C1 segment of cervical spinal cord (tissue), 14 donors: ENCODE measurements around the gene TSPAN18.

Experiments
- DNase-seq, 14 donors: peaks; one replicate each; lab custom pipeline; 2025; lab: John Stamatoyannopoulos, UW

Gene TSPAN18

GRCh38 chr11:44797051-44797450 is 70.3 kb downstream of the TSPAN18 start:
- no peak for DNase-seq

- no peak for DNase-seq
Observed at GRCh38 chr11:44797886-44798606, 71.3 kb downstream of the TSPAN18 start.

DNA sequence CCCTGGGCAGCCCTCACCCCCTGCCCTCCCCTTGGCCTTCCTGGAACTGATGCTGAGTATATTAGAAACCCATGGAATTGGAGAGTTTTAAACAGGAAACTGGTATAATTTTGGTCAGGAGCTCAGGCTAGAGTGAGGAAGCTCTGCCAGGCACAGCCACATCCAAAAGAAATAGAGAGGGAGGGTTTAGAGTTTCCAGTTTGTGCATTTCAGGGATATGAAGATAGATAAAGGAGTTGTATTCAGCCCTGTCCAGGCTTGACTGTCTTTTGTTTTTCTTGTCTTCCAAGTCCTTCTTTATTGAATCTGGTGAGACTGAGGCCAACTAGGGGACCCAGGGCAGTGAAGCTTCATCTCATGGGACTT is 71.8 kb downstream of the TSPAN18 start:
- no peak for DNase-seq

DNA sequence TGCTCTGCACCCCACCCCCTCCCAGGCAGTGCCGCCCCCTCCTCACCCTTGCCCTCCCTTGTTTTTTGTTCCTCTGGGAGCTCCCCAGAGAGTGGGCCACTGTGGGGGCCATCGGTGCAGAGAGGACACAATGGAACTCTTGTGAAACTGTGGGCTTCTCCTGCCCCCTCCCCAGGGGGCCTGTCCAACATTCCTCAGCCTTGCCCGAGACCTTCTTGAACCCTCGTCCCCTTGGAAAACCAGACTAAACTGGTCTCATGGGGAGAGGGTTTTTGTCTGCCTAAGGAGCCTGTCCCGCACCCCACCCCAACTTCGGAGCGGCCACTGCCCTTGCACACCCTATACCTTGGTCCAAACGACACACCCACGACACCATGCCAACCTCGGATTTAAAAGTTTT is 72.2 kb downstream of the TSPAN18 start:
- DNase-seq = no peak

DNA sequence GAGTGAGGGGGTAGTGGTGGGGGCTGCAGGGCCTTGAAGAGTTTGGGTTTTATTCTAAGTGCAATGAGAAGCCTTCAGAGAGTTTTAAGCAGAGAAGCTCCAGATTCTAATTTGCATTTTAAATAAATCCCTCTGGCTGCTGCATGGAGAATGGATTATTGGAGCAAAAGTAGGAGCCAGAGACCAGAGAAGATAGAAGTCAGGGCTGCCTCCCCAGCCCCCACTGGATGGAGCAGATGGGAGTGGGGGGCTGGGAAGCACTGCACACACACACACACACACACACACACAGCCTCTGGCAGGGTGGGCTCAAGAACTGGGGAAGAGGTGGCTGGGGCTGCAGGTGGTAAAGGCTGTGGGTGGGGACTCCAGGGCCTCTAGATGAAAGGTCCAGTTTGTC is 75.6 kb downstream of the TSPAN18 start:
- no peak for DNase-seq

DNA sequence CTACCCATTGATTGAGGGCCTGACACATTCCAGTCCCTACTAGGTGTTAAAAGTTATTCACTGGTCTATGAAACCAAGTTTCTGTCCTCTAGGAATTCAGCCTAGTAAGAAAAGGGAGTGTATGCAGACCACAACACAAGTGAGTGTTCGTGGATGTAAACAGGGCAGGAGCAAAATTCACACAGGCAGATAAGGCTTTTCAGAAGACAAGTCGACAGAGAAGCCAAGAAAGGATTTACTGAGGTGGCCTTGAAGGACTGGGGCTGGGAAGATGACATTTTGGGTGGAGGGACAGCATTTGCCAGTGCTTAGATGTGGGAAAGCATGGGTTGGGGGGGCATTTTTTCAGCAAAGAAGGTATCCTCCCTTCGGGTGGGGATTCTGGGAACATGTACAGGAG is 76.2 kb downstream of the TSPAN18 start:
- no peak for DNase-seq

GRCh38 chr11:44804449-44805437 is 78.0 kb downstream of the TSPAN18 start:
- no peak for DNase-seq

DNA sequence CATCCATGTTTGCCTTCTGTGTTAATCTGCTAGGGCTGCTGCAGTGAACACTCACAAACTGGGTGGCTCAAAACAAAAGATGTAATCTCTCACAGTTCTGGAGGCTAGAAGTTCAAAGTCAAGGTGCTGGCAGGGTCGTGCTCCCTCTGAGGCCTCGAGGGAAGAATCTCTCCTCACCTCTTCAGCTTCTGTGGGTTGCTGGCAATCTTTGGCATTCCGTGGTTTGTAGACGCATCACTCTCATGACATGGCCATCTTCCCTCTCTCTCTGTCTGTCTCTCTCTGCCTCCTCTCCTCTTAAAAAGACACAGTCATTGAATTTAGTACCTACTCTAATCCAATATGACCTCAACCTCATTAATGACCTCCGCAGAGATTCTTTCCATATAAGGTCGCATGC is 78.8 kb downstream of the TSPAN18 start:
- DNase-seq = no peak

DNA sequence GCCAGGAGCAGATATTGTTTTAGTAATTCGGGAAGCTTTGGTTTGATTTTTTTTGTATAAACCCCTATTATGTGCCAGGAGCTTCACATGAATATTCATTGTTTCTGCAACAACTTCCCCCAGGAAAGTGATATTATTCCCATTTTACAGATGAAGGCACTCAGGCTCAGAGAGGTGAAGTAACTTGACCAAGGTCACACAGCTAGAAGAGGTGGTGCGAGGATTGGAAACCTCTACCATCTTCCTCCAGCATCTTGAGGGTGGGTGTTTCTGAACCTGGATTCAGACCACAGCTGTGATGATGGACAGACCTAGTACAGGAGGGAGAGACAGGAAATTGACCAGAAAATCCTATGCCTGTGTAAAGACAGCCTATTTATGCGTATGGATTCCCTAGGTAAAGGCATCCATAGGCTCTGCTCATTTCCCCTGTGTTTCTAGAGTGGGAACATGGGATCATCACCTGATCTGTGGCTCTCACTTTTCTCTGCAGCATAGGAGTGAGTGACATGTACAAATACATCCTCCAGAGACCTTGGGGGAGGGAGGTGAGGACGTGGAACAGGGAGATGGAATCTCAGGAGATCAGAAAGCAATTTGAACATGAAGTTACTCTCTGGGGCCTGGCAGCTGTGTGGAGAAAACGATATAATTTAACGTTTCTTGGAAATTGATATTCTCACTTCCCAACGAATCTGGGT is 81.4 kb downstream of the TSPAN18 start:
- no peak for DNase-seq

DNA sequence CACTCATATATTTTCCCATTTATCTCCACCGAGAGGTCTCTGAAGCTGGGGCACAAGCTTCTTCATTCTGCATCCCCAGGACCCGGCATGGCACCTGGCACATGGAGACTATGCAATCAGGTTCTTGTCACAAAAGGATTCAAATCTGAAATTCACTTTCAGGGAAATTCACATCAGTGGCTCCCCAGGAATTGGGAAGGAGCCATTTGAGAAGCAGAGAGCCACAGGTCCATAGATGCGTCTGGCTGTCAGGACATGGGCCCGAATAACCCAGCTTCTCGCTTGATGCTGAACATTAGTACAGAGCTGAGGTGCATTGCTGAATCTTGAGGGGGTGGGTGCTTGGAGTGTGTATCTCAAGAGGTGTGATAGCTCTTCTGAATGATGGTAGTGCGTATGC is 82.5 kb downstream of the TSPAN18 start:
- DNase-seq = peak in 1 of 14 donors; percentile 45

GRCh38 chr11:44811841-44812448 is 85.2 kb downstream of the TSPAN18 start:
- peak in 1 of 14 donors; percentile 55 for DNase-seq

- peak in 1 of 14 donors; percentile 83 for DNase-seq
Observed at GRCh38 chr11:44812971-44813370, 86.2 kb downstream of the TSPAN18 start.

GRCh38 chr11:44813401-44813800 is 86.6 kb downstream of the TSPAN18 start:
- DNase-seq = peak in 1 of 14 donors; percentile 83

DNA sequence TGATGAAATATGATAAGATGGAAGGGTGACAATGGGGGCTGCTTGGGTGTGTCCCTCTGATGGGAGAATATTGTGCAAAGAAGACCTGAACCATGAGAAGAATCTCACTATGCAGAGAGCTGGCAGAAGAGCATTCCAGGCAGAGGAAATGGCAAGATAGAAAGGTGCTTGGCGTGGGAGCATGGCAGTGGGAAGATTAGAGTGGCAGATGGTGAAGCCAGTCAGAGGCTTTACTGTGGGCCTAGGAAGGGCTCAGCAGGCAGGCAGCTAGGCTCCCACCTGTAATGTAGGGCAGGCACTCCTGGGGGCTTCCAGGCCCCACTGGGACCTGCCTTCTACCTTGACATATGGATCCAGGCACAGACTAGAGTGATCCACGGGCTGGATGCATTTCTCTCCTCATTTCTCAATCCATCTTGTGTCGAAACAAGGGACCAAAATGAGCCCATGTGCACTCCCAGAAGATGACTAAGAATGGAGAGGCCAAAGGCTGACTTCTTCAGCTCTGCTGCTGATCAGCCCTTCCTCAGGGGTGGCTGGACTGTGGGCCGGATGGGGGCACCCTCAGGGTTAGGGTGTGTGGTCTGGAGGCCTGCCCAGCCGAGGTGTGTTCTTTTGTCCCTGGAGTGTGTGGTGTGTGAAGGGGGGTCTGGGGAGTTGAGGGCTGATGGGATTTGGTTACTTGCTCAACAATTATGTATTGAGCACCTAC is 88.3 kb downstream of the TSPAN18 start:
- peak in 1 of 14 donors; percentile 76 for DNase-seq

DNA sequence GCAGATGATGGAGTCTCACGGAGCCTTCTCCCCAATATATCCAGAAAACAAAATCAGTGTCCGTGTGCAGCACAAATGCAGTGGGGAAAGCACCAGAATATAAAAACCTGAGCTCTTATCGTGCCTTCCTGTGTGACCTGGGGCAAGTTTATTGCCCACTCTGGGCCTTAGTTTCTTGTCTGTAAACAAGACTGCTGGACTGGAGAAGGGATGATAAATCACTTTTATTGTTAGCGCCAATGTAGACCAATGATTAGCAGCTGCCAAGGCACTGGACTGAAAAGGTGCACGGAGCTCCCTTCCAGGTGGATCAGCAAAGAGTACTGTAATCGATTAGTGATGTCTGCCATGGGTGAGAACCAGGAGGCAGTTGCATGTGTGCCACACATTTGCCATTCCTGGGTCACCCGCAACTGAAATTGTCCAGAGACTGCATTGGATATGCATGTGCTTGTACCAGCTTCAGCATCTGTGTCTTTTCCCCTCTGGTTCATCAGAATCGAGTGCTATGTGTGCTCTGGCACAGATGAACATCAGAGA is 89.2 kb downstream of the TSPAN18 start:
- DNase-seq = no peak

- no peak for DNase-seq
Observed at GRCh38 chr11:44816761-44817160, 90.0 kb downstream of the TSPAN18 start.

GRCh38 chr11:44817207-44817949 is 90.6 kb downstream of the TSPAN18 start:
- peak in 1 of 14 donors; percentile 42 for DNase-seq

GRCh38 chr11:44818110-44818509 is 91.3 kb downstream of the TSPAN18 start:
- DNase-seq = no peak

GRCh38 chr11:44819346-44819745 is 92.6 kb downstream of the TSPAN18 start:
- DNase-seq = no peak

DNA sequence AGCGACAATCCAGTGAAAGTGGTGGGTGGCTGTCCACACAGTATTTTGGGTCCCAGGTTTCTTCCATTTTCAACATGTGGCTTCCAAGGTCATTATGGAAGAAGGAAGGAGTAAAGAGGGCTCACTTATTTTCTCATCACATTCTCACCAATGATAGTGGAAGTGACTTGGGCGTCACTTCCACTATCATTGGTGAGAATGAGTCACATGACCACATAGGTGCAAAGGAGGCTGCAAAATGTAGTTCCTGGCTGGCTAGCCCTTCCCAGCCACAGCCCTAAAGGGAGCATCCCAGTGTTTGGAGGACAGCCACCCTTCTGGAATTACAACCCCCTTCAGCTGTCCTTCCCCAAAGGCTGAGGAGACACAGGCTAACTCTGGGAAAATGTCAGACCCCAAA is 95.6 kb downstream of the TSPAN18 start:
- DNase-seq = no peak
